T-helper 2 cell treated with Interferon-gamma antibody and Interleukin-4, amounts not matched to agents 5 μg/mL and 100 μg/mL, for 36 hours (primary cell): ENCODE results near the gene TLE2.
"Not testable (repeated sequence)": the region's sequence is repeated elsewhere in the genome, so short reads cannot be mapped to it uniquely, and the experiment has no call there.

ENCODE experiments used
- DNase-seq: peaks from one replicate; pipeline ENCODE4 v3.0.0; 2021; ENCODE audit warnings: low spot score
- H3K27ac Mint-ChIP-seq: one replicate; pipeline ENCODE4 v1.8.0; 2021; ENCODE audit warnings: mild to moderate bottlenecking, mixed read lengths
- H3K27me3 Mint-ChIP-seq: one replicate; pipeline ENCODE4 v1.8.0; 2021; ENCODE audit warnings: low read depth, mixed read lengths
- H3K36me3 Mint-ChIP-seq: one replicate; pipeline ENCODE4 v1.8.0; 2021; ENCODE audit warnings: low read depth, mixed read lengths
- H3K4me1 Mint-ChIP-seq: one replicate; pipeline ENCODE4 v1.8.0; 2021; ENCODE audit warnings: low read depth, mixed read lengths
- H3K4me3 Mint-ChIP-seq: one replicate; pipeline ENCODE4 v1.8.0; 2022; ENCODE audit warnings: mild to moderate bottlenecking, moderate library complexity, mixed read lengths
- H3K9me3 Mint-ChIP-seq: one replicate; pipeline ENCODE4 v1.8.0; 2021; ENCODE audit warnings: mixed read lengths

Gene TLE2

DNA sequence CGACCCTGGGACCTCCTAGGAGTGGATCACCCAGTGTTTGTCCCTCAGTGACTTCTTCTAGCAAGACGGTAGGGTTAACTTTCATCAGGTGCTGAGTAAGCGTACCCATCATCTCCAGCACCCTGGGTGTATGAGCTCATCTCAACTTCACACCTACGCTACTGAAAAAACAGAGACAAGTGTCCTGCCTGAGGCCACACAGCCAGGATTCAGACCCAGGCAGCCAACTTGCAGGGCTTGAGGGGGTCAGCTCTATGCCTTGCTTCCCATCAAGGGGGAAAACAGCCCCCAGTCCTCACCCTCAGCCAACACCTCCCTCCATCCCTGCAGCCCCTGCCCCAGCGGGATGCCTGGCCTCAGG, 4.6 kb downstream of the TLE2 start:
- Mint-ChIP-seq H3K27ac (peak overlapping the region; percentile 20), H3K9me3 (no peaks in the 10 kb centered on the region), H3K4me1 (peaks cover 14% of the 10 kb centered on the region), H3K27me3 (peaks cover 23% of the 10 kb centered on the region), H3K4me3 (no peak overlapping the region), H3K36me3 (no peaks in the 10 kb centered on the region)
- no peak for DNase-seq

- Mint-ChIP-seq H3K27me3 (peaks cover 7% of the 10 kb centered on the region), H3K4me1 (peaks cover 14% of the 10 kb centered on the region)
These were observed 8.6 kb downstream of the TLE2 start for GRCh38 chr19:3020321-3020960.

GRCh38 chr19:3019211-3019854, 9.7 kb downstream of the TLE2 start:
- H3K27me3 Mint-ChIP-seq, result peaks cover under 1% of the 10 kb centered on the region
- no peak for DNase-seq
- no peaks in the 10 kb centered on the region for H3K36me3 Mint-ChIP-seq
- H3K9me3 Mint-ChIP-seq, result no peaks in the 10 kb centered on the region
- H3K4me3 Mint-ChIP-seq, result no peak overlapping the region
- H3K27ac Mint-ChIP-seq, result no peak overlapping the region
- peaks cover 12% of the 10 kb centered on the region for H3K4me1 Mint-ChIP-seq

More at GRCh38 chr19:3020321-3020960, 8.6 kb downstream of the TLE2 start:
- DNase-seq, result no peak
- H3K4me3 Mint-ChIP-seq, result no peak overlapping the region
- H3K27ac Mint-ChIP-seq, result no peak overlapping the region
- no peaks in the 10 kb centered on the region for H3K9me3 Mint-ChIP-seq
- H3K36me3 Mint-ChIP-seq, result no peaks in the 10 kb centered on the region

GRCh38 chr19:3017923-3018322, 11.2 kb downstream of the TLE2 start:
- no peak overlapping the region for H3K4me3 Mint-ChIP-seq
- no peak overlapping the region for H3K27ac Mint-ChIP-seq
- no peaks in the 10 kb centered on the region for H3K9me3 Mint-ChIP-seq
- DNase-seq, result no peak
- H3K4me1 Mint-ChIP-seq, result peaks cover 5% of the 10 kb centered on the region
- no peaks in the 10 kb centered on the region for H3K27me3 Mint-ChIP-seq
- no peaks in the 10 kb centered on the region for H3K36me3 Mint-ChIP-seq

GRCh38 chr19:3015126-3016057, 13.7 kb downstream of the TLE2 start:
- no peak for DNase-seq
- Mint-ChIP-seq H3K27ac (no peak overlapping the region), H3K9me3 (no peaks in the 10 kb centered on the region), H3K4me1 (no peaks in the 10 kb centered on the region), H3K36me3 (no peaks in the 10 kb centered on the region), H3K27me3 (no peaks in the 10 kb centered on the region), H3K4me3 (no peak overlapping the region)

DNA sequence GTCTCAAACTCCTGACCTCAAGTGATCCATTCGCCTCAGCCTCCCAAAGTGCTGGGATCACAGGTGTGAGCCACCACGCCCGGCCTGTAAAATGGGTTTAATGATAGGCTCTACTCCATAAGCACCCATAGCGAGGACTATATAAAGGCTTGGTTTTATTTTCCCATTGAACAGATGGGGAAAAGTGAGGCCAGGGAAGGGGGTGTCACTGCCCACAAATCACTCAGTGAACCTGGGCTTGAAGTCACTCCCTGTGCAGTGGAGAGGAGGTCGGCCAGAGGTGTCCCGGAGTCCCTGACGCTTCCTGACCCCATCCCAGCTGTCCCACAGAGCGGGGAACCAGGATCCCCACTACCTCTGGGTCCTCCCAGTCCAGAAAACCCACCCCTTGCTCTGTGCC, 14.9 kb downstream of the TLE2 start:
- no peak overlapping the region for H3K27ac Mint-ChIP-seq
- H3K9me3 Mint-ChIP-seq, result no peaks in the 10 kb centered on the region
- DNase-seq, result no peak
- no peaks in the 10 kb centered on the region for H3K27me3 Mint-ChIP-seq
- no peaks in the 10 kb centered on the region for H3K4me1 Mint-ChIP-seq
- H3K36me3 Mint-ChIP-seq, result no peaks in the 10 kb centered on the region
- no peak overlapping the region for H3K4me3 Mint-ChIP-seq

GRCh38 chr19:3013263-3013725, 15.8 kb downstream of the TLE2 start:
- Mint-ChIP-seq H3K36me3 (no peaks in the 10 kb centered on the region), H3K9me3 (no peaks in the 10 kb centered on the region), H3K27me3 (no peaks in the 10 kb centered on the region), H3K27ac (no peak overlapping the region), H3K4me1 (no peaks in the 10 kb centered on the region), H3K4me3 (no peak overlapping the region)
- no peak for DNase-seq

GRCh38 chr19:3012621-3013262, 16.3 kb downstream of the TLE2 start:
- H3K4me3 Mint-ChIP-seq, result no peak overlapping the region
- no peaks in the 10 kb centered on the region for H3K9me3 Mint-ChIP-seq
- no peaks in the 10 kb centered on the region for H3K4me1 Mint-ChIP-seq
- H3K27me3 Mint-ChIP-seq, result no peaks in the 10 kb centered on the region
- H3K36me3 Mint-ChIP-seq, result no peaks in the 10 kb centered on the region
- H3K27ac Mint-ChIP-seq, result no peak overlapping the region
- DNase-seq, result no peak

DNA sequence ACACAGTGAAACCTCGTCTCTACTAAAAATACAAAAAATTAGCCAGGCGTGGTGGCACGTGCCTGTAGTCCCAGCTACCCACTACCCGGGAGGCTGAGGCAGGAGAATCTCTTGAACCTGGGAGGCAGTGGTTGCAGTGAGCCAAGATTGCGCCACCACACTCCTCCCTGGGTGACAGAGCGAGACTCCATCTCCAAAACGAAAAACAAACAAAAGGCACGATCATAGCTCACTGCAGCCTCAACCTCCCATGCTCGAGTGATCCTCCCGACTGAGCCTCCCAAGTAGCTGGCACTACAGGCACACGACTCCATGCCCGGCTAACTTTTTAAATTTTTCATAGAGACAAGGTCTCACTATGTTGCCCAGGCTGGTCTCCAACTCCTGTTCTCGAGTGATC, 17.0 kb downstream of the TLE2 start:
- H3K27me3 Mint-ChIP-seq, DNase-seq, H3K4me1 Mint-ChIP-seq, H3K9me3 Mint-ChIP-seq, H3K27ac Mint-ChIP-seq, H3K36me3 Mint-ChIP-seq, H3K4me3 Mint-ChIP-seq: not testable (repeated sequence)

GRCh38 chr19:3010871-3011270, 18.2 kb downstream of the TLE2 start:
- H3K4me3 Mint-ChIP-seq, result no peak overlapping the region

DNA sequence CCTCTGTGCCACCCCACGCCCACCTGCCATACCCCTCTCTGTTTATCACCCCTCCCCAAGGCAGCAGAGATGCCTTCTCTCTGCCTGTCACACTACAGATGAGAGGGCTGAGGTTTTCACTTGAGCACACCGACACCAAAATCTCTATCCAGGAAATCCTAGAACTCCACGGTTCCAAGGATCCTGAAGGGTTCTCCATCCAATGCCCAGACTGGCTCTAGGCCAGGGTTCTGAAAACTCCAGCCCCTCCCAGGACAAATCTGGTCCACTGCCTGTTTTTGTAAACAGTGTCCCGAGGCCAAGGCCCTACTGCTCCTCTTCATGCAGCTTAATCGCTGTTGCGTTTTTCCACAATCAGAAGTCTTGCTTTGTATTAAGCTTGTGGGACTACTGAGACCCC, 20.1 kb downstream of the TLE2 start:
- no peak for DNase-seq
- H3K4me1 Mint-ChIP-seq, result no peaks in the 10 kb centered on the region
- H3K27me3 Mint-ChIP-seq, result no peaks in the 10 kb centered on the region
- H3K9me3 Mint-ChIP-seq, result no peaks in the 10 kb centered on the region
- no peak overlapping the region for H3K4me3 Mint-ChIP-seq
- no peaks in the 10 kb centered on the region for H3K36me3 Mint-ChIP-seq
- no peak overlapping the region for H3K27ac Mint-ChIP-seq

More at GRCh38 chr19:3010871-3011270, 18.2 kb downstream of the TLE2 start:
- no peak overlapping the region for H3K27ac Mint-ChIP-seq
- no peaks in the 10 kb centered on the region for H3K27me3 Mint-ChIP-seq
- H3K4me1 Mint-ChIP-seq, result no peaks in the 10 kb centered on the region
- no peaks in the 10 kb centered on the region for H3K9me3 Mint-ChIP-seq
- no peaks in the 10 kb centered on the region for H3K36me3 Mint-ChIP-seq
- DNase-seq, result no peak

GRCh38 chr19:3007975-3008374, 21.1 kb downstream of the TLE2 start:
- Mint-ChIP-seq H3K4me1 (no peaks in the 10 kb centered on the region), H3K27ac (no peak overlapping the region), H3K27me3 (no peaks in the 10 kb centered on the region), H3K4me3 (no peak overlapping the region), H3K36me3 (no peaks in the 10 kb centered on the region), H3K9me3 (no peaks in the 10 kb centered on the region)
- no peak for DNase-seq

DNA sequence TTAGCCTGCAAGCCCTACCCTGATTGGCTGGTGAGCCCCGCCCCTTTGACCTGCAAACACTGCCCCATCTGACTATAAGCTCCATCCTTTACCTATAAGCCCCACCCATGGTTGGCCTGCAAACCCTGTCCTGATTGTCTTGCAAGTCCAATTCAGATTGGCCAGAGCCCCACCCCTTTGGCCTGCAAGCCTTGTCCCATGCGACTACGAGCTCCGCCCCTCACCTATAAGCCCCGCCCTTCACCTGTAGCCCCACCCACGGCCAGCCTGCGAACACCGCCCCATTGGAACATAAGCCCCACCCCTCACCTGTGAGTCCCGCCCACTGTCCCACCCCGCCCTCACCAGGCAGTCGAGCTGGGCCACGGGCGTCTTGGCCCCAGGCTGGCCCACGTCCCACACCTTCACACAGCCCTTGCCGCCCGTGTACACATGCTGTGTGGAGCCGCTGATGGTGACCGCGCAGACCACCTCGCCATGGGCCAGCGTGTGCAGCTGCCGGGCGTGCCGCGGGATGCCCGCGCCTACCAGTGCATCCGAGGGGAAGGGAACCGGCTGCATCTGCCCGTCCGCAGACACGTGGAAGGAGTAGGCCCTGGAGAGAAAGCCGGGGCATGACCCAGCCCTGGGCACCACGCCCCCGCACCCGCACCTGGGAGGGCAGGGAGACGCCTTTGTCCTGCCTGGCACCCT, 22.9 kb downstream of the TLE2 start:
- Mint-ChIP-seq H3K27ac (no peak overlapping the region), H3K27me3 (no peaks in the 10 kb centered on the region), H3K4me1 (no peaks in the 10 kb centered on the region), H3K36me3 (no peaks in the 10 kb centered on the region), H3K4me3 (no peak overlapping the region), H3K9me3 (no peaks in the 10 kb centered on the region)
- no peak for DNase-seq
